Occipital lobe (tissue), 2 donors: Measurements from ENCODE around the gene PTGER2. TPM values are rescaled to one million over a fixed set of nuclear protein-coding genes. Genes with fewer than 3 reads are reported as not detected.

Experiments
- DNase-seq: peaks from one replicate; lab custom pipeline; 2025; lab: John Stamatoyannopoulos, UW
- total RNA-seq: library from RNA; depleted of rRNA; stranded (reverse); fragments of >200 nt; gene quantifications from one replicate; pipeline ENCODE4 v1.2.3, GENCODE V29; 2014

PTGER2 gene
- total RNA-seq, 1 donor from 2014 or later = not detected

GRCh38 chr14:52336241-52336640 is 22.1 kb downstream of the PTGER2 start:
- no peak for DNase-seq

- no peak for DNase-seq
Observed at GRCh38 chr14:52338051-52338681, 24.1 kb downstream of the PTGER2 start.

GRCh38 chr14:52339262-52339661 is 25.1 kb downstream of the PTGER2 start:
- no peak for DNase-seq

GRCh38 chr14:52342849-52343596 is 28.9 kb downstream of the PTGER2 start:
- DNase-seq = no peak

GRCh38 chr14:52346778-52347177 is 32.7 kb downstream of the PTGER2 start:
- DNase-seq = no peak

- no peak for DNase-seq
Observed at GRCh38 chr14:52348279-52348678, 34.2 kb downstream of the PTGER2 start.

GRCh38 chr14:52348776-52349175 is 34.7 kb downstream of the PTGER2 start:
- no peak for DNase-seq

- no peak for DNase-seq
Observed at GRCh38 chr14:52349731-52350130, 35.6 kb downstream of the PTGER2 start.

- DNase-seq = no peak
Observed at GRCh38 chr14:52350445-52350844, 36.3 kb downstream of the PTGER2 start.

- DNase-seq = no peak
Observed at GRCh38 chr14:52351233-52352060, 37.3 kb downstream of the PTGER2 start.

GRCh38 chr14:52352061-52352491 is 38.0 kb downstream of the PTGER2 start:
- no peak for DNase-seq

GRCh38 chr14:52352569-52352968 is 38.5 kb downstream of the PTGER2 start:
- no peak for DNase-seq

- no peak for DNase-seq
Observed at GRCh38 chr14:52354242-52354641, 40.1 kb downstream of the PTGER2 start.

- DNase-seq = no peak
Observed at GRCh38 chr14:52355016-52355431, 40.9 kb downstream of the PTGER2 start.

GRCh38 chr14:52355526-52355925 is 41.4 kb downstream of the PTGER2 start:
- DNase-seq = no peak

GRCh38 chr14:52356025-52356424 is 41.9 kb downstream of the PTGER2 start:
- no peak for DNase-seq

- DNase-seq = no peak
Observed at GRCh38 chr14:52360831-52361230, 46.7 kb downstream of the PTGER2 start.

GRCh38 chr14:52363041-52363704 is 49.1 kb downstream of the PTGER2 start:
- DNase-seq = no peak

- DNase-seq = no peak
Observed at GRCh38 chr14:52363961-52364360, 49.8 kb downstream of the PTGER2 start.

GRCh38 chr14:52365071-52365470 is 51.0 kb downstream of the PTGER2 start:
- DNase-seq = no peak

- no peak for DNase-seq
Observed at GRCh38 chr14:52366796-52367315, 52.7 kb downstream of the PTGER2 start.
